NCI-H748 (cell line): ENCODE results near the gene NDC1.
A peak's percentile ranks its signal among the peaks of the same experiment; 100 is the strongest.
"Not testable (repeated sequence)": the region's sequence is repeated elsewhere in the genome, so short reads cannot be mapped to it uniquely, and the experiment has no call there.

ENCODE experiments used
- DNase-seq: peaks from one replicate; lab custom pipeline; 2025; ENCODE audit not compliant: unreplicated experiment; lab: John Stamatoyannopoulos, UW

Gene NDC1, protein sequence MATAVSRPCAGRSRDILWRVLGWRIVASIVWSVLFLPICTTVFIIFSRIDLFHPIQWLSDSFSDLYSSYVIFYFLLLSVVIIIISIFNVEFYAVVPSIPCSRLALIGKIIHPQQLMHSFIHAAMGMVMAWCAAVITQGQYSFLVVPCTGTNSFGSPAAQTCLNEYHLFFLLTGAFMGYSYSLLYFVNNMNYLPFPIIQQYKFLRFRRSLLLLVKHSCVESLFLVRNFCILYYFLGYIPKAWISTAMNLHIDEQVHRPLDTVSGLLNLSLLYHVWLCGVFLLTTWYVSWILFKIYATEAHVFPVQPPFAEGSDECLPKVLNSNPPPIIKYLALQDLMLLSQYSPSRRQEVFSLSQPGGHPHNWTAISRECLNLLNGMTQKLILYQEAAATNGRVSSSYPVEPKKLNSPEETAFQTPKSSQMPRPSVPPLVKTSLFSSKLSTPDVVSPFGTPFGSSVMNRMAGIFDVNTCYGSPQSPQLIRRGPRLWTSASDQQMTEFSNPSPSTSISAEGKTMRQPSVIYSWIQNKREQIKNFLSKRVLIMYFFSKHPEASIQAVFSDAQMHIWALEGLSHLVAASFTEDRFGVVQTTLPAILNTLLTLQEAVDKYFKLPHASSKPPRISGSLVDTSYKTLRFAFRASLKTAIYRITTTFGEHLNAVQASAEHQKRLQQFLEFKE

DNA sequence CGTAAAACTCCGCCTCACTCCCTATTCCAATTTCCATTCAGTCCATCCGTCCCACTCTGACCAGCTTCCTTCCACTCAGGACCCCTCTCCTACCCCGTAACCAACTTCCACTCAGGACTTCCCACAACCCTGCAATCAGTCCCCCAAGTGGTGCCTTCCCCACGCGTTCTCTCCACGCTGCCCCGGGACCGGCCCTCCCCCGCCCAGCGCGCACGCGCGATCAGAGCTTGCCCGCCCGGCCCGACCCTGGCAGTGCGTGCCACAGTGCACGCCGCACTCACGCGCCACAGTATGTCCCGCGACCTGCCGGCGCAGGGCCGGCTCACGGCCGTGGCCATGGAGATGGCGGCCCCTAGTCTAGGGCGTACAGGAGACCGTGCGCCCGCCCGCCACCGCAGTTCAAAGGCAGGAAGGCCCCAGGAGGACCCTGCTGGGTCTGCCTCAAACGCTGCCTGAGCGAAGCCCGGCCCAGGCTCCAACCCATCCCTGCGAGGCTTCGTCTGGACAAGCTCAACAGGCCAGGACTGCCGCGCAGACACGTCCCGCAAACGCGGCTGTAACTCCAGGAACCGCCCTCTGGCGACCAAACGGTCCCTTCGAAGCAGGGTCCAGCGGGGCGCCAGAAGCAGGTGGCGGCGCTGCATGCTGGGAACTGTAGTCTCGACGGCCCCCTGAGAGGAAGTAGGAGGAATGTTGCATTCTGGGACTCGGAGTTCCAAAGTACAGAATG is at the start of gene NDC1:
NDC1 (minus strand) TSS at position 373 of the 730 bp plus-strand sequence; CDS start at position 338, 35 bp downstream.
- DNase-seq = peak; percentile 98

DNA sequence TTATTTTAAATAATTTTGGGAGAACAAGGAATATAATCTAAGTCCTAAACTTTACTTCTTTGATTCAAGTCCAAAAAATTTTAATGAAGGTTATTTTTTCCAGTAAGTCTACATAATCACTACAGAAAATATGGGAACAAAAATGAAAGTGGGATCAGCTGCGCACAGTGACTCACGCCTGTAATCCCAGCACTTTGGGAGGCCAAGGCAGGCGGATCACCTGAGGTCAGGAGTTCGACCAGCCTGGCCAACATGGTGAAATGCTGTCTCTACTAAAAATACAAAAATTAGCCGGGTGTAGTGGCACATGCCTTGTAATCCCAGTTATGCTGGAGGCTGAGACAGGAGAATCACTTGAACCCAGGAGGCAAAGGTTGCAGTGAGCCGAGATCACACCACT is 45.5 kb upstream of the NDC1 start:
- DNase-seq = not testable (repeated sequence)

DNA sequence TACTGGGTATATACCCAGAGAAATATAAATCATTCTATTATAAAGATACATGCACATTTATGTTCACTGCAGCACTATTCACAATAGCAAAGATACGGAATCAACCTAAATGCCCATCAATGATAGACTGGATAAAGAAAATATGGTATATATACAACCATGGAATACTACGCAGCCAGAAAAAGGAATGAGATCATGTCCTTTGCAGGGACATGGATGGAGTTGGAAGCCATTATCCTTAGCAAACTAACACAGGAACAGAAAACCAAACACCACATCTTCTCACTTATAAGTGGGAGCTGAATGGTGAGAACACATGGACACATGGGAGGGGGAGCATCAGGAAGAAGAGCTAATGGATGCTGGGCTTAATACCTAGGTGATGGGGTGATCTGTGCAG is 43.8 kb upstream of the NDC1 start:
- DNase-seq = not testable (repeated sequence)

DNA sequence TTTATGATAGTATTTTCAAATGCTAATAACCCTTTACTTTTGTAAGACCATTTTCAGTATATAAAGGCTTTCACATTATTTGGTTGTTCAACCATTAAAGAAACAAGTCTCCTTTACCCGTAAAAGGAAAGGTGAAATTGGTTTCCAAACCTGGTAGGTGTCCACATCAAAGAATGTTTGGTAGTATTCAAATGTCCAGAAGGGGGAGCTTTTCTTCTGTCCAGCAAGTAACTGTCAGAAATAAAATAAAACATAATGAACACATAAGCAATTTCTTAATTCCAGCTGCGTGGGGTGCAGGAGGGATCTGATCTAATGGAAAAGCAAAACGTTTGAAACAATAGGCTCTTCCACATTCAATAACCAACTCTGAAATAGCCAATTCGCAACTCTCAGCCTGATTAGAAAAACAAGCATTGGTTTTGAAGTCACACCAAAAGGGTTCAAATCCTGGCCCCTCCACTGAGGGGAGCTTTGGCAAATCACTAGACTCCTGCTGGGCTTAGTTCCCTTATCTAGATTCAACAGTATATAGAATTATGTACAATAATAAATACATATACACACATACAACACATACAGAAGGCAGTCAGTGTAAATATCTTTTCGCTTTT is 40.5 kb upstream of the NDC1 start:
- DNase-seq = peak; percentile 61

DNA sequence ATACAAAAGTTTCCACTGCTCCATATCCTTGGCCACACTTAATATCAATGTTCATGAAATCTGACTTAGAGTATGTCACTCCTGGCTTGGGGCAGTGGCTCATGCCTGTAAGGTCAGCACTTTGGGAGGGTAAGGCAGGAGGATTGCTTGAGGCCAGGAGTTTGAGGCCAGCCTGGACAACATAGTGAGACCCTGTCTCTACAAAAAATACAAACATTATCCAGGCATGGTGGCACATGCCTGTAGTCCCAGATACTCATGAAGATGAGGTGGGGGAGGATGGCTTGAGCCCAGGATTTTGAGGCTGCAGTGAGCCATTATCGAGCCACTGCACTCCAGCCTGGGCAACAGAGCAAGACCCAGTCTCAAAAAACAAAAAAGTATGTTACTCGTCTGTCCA is 37.1 kb upstream of the NDC1 start:
- DNase-seq = not testable (repeated sequence)

DNA sequence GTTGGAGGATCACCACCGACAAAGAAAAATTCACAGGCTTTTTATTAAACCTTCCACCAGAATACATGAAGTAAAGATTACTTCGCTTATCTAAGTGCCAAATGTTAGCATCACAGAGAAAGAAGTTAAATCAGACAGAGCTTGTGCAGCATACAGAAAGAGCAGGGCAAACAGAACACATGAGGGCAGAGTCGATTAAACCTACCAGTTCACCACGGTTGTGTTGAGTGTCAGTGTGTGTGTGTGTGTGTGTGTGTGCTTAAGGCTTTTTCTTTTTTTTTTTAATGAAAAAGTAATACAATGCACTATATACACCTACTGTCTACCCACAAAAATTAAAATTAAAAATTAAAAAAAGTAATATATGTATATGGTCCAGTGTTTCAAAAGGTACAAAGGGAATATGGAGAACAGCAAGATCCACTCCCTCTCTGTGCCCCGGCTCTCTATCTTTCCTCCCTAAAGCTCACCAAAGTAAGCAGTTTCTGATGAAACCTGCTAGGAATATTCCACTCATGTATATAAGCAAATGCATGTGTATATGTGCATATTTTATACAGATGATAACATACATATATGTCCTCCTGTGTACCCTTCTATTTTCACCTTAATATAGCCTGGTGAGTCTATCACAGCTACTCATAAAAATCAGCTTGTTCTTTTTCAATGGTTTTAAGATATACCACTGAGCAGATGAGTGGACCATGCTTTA is 33.8 kb upstream of the NDC1 start:
- no peak for DNase-seq

DNA sequence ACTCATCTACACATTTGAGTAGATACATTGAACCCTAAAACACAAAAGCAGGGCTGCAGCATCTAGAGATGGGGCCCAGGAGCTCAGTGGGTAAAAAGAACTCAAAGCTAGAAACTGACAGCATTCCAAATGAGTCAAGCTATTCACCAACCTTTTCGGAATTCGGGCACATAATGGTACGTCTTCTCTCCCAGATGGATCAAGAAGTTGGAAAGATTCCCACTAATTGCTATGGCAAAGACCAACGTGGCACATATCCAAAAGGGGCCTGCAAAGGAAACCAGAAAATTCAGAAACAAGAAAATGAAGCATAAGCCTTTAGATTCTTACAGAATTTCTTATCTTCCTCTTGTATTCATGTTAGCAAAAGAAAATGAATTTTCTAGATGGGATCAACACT is 33.1 kb upstream of the NDC1 start:
- DNase-seq = no peak

DNA sequence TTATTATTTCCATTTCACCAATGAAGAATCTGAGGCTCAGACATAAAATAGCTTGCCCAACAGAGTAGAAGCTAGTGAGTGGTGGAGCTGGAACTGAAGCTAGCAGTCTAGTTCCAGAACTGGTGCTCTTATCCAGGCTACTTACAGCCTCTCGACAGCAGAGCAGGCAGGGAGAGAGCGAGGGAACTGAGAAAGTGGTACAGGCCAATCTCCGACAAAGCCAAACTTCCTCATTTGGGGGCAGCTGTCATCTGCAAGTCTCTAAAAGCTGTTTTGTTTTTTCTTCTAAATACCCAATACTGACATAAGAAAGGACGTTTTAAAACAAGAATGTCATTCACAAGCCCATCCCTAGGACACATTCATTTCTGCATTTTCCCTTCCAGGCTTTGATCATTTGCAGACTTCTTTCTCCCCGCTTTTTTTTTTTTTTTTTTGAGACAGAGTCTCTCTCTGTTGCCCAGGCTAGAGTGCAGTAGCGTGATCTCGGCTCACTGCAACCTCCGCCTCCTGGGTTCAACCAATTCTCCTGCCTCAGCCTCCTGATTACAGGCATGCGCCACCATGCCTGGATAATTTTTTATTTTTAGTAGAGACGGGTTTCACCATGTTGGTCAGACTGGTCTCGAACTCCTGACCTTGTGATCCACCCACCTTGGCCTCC is 31.5 kb upstream of the NDC1 start:
- no peak for DNase-seq

DNA sequence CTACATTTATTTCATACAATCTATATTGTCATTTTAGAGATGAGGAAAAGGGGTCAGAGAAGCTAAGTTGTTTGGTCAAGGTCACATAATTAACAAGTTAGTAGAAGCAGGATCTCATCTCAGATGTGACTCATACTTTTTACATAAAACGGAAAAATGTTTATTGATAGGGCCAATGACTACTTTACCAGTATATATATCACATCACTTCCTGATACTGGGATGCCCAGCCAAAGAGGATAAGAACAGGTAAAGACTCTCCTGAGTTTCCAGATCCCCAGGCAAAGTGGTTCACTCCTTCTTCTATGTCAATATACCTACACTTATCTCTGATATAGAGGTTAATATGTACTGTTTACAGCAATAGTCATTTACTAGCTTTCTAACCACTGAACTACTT is 30.5 kb upstream of the NDC1 start:
- no peak for DNase-seq

DNA sequence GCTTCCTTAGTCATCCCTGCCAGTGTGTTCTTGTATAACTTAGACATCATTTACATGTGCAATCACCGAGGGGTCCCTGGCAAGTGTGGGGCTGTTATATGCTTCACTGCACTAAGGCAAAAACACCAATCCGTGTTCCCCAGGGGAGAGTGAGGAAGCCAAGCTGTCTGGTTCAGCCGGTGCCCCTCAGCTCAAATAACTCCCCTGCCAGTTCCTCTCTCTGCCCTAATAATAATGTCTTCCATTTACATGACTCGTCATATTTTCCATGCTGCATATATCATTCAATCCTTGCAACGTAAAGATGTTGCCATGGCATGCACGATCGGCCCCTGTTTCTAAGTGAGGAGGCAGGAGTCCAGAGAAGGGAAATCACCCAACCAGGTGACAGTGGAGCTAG is 24.4 kb upstream of the NDC1 start:
- DNase-seq = no peak

DNA sequence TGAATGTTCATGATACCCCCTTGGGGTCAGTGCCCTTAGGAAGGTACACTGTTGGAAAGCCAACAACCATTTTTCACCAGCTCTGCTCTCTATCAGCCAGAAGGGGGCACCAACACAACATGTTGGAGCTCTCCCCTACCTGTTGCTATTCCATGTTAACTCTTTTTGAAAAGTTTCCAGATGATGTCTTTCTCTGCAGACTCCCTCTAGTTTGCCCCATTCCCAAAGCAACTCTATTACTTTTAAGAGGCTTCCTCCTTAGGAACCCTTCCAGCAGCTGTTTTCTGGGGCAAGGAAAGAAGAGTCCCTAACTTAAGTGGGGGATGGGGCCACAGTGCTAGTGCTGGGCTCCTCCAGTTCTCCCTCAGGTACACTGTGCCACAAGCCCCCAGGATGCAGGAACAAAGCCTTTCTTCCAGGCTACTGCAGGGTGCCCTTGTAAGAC is 22.9 kb upstream of the NDC1 start:
- DNase-seq = peak; percentile 58

DNA sequence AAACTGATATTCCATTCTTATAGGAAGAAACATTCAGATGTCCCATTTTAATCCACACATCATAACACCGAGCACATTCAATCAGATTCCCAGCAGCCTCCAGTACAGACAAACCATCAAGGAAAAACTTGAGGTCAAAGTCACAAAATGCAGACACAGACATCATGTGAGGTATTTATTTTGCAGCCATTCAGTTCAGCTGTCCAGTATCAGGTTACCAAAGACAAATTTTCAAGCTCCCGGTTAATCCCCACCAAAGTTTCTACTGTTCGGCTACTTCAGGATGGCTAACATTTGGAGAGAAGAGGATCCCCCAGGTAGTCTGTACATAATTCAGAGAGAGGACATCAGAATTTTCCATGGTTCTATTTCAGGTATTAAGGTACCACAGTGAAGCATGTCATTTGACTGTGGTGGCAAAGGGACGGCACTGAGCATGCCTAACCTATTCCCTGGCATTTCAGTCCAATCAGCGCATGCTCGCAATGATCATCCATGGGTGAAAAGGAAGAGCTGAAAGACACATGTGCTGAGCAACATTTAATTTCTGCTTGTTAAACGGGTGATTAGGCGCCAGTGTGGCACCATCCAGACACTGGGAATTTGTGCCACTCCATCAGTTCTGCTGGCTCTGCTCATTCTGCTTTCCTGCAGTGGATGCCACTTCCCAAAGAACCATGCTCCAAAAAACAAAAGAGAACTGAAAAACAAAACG is 13.6 kb upstream of the NDC1 start:
- no peak for DNase-seq

DNA sequence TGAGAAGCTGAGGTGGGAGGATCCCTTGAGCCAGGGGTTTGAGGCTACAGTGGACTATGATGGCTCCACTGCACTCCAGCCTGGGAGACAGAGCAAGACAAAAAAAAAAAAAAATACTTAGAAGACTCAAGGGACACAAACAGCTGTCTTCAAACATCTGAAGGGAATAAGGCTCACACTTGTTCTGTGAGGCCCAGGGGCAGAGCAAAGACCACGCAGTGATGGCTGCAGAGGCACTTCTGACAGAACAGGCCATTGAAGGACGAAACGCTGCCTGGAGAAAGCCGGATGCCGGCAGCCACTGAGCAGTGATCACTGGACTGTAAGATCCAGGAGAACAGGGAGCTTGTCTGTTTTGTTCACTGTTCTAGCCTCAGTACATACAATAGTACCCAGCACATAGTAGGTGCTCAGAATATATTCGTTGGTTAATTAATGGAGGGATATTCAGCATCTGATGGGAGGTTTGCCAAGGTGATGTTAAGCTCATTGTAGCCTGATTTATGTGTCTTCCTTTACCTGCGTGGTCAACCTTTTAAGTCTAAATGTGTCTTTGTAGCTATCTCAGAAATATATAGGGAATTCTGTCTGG is 12.1 kb upstream of the NDC1 start:
- no peak for DNase-seq

DNA sequence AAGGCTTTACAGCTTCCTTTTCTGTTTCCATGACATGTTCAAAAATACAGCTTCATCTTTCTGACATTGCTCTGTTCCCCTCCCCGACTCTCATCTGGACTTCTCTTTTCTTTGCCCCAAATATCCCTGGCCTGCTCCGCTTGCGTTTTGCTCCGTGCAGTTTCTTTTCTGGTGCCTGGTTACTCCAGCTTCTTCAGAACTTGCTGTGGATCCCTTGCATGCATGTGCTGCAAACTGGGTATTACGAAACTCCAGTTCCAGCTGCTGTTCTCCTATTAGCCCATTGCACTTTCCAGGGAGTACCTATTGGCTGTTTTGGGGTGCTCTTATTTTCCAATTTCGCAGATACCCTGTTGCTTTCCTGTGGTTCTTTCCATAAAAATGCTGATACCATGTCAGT is 9.9 kb upstream of the NDC1 start:
- DNase-seq = no peak

DNA sequence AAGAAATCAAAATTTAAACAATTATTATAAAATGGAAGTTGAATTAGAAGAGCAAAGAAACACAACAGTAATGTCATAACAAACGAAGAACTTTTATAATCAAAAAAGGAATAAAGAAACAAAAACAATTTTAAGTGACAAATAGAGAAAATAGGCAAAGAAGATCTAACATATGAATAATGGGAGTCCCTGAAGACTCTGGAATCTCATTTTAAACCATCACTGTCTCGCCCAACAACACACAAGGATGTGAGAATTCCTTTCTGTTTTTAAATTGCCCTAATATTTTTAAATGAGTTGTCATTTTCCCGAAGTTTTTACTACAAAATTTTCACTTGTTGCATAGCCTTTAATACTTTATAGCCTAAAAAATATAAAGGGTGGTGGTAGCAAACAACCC is 4.3 kb upstream of the NDC1 start:
- no peak for DNase-seq

DNA sequence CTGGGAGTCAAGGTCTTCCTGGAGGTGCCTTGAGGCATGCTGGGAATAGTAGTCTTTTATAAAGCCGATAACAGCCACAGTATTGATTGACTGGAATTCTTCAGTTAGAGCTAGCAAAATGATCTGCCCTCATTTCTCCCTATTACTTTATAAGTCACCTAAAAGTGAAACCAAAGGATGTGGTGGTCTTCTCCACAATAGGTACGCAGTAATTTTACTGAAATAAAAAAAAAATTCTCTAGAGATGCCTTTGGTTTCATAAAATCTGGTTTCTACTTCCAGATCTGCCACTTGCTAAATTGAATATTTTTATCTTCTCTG is 518 bp upstream of the NDC1 start:
- no peak for DNase-seq

DNA sequence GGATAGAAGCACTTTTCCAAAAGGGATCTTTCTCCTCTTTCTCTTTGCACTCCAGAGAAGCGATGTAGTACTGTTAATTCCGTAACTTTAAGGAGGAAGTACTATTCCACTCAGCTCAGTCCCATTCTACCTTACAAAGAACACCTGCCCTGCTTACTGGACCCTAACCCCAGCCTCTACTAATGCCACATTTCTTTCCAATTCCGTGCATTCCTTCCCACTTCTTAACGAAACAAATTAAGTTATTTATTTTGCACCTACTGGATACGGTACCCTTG is 511 bp downstream of the NDC1 start:
- DNase-seq = no peak

DNA sequence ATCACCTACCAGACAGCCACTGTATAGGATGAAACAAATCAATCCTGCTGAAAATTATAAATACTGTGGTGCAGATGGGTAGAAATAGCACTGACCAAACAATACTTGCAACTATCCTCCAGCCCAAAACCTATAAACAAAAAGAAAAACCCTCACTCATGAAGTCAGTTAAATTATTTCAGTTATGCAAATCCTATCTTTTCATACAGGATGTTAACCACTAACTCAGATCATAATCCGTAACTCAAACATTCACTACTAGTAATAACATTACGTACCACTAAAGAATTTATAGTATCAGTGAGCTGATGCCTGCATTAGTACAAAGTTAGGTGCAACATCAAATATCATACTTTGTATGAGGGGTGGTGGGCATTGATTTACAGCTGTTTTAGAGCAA is 2.6 kb downstream of the NDC1 start:
- DNase-seq = no peak

DNA sequence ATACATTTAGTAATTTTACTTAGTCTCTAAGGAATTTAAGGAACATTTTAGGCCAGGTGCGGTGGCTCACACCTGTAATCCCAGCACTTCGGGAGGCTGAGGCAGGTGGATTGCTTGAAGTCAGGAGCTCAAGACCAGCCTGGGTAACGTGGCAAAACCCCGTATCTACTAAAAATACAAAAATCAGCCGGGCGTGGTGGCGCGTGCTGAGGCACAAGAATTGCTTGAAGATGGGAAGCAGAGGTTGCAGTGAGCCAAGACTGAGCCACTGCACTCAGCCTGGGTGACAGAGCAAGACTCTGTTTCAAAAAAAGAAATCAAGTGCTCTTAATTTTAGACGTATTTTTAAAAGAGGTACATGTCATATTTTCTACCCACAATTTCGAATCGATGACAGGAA is 3.3 kb downstream of the NDC1 start:
- DNase-seq = no peak

DNA sequence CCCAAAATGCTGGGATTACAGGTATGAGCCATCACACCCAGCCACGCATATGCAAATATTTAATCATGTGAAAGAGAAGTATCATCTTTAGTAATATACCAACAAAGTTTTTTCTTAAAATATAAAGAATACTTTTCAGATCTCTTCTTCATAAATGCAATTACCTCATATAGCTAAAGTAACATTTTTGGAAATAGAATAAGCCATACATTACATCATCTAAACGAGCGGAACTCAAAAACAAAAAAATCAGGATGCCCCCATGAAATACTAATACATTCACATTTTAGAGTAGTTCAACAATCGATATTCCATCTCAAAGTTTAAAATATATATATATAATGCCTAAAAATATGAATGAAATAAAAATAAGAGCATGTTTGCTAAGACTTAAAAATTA is 4.7 kb downstream of the NDC1 start:
- DNase-seq = no peak
